GM12801 (cell line): ENCODE data around the gene ETV3.

Experiments used
- TF ChIP-seq, protein P1 (sequence below): IDR thresholded peaks from one replicate; pipeline ENCODE4 v1.5.1; 2011; ENCODE audit warnings: control low read depth; ENCODE audit not compliant: insufficient read length; ENCODE audit errors: extremely low read depth

Gene ETV3

GRCh38 chr1:157113631-157114030, 24.6 kb downstream of the ETV3 start:
- TF ChIP-seq, protein P1, sequence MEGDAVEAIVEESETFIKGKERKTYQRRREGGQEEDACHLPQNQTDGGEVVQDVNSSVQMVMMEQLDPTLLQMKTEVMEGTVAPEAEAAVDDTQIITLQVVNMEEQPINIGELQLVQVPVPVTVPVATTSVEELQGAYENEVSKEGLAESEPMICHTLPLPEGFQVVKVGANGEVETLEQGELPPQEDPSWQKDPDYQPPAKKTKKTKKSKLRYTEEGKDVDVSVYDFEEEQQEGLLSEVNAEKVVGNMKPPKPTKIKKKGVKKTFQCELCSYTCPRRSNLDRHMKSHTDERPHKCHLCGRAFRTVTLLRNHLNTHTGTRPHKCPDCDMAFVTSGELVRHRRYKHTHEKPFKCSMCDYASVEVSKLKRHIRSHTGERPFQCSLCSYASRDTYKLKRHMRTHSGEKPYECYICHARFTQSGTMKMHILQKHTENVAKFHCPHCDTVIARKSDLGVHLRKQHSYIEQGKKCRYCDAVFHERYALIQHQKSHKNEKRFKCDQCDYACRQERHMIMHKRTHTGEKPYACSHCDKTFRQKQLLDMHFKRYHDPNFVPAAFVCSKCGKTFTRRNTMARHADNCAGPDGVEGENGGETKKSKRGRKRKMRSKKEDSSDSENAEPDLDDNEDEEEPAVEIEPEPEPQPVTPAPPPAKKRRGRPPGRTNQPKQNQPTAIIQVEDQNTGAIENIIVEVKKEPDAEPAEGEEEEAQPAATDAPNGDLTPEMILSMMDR = no peak

DNA sequence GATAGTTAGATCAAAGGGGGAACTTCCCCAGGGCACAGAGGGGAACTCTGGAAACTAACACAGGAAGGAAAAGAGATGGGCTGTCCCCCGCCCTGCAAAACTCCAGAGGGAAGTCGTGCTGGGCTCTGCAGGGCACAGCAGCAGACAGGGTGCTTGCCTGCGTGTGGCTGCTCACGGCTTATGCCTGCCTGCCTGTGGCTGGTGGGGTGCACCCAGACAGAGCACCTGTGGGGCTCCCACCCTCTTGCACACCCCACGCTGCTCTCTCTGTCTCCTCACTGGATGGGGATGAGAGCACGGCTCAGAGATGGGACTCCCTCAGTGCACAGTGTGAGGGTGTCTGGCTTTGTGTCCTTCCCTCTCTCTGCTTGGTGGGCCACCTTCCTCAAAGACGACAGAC, 25.1 kb downstream of the ETV3 start:
- TF ChIP-seq, protein P1 = no peak

DNA sequence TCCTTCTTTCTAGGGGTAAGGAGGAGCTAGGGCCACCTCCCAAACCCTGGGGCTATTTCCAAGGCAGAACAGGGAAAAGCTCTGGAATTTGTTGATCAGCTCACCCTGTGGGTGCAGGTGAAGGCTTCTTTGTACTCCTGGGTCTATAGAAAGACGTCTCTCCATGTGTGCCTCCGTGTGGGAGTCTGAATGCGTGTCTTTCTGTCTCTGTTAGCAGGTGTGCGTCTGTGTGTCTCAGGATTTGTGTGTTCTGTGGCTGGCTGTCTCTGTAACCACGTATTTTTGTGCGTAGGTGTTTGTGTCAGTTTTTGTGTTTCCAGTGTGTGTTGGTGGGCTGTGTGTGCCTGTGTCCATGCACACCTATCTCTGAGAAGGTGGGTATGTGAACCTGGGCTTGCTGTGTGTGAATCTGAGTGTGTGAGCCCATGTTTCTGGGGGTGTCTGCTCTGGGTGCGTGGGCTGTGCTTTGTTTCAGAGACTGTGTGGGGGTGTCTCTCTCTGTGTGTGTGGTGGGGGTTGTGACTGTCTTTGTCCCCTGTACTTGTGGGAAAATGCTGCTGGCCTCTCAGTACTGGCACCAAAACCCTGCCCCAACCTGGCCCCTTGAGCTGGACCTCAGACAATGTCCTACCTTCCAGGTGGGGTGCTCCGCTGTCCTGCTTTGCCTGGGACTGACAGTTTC, 25.9 kb downstream of the ETV3 start:
- TF ChIP-seq, protein P1 = no peak

- TF ChIP-seq, protein P1 = no peak
Observed at GRCh38 chr1:157111396-157112165, 26.6 kb downstream of the ETV3 start.

DNA sequence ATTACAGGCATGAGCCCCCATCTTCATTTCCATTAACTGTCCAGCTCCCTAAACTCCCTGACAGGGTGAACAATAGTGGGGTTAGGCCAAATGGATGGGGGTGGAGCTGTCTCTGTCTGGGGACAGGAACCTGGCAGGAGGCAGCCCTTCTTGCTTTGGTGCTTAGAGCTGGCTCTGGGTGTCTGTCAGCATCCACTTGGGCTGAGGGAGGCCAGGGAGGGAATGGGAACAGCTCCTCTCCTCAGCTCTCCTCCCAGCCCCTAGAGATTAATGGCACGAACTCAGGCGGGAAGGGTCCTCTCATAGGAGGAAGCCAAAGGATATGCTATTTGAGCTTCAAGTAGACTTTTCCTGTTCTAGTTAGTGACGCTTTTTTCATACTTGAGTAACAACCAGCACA, 27.5 kb downstream of the ETV3 start:
- TF ChIP-seq, protein P1 = no peak

DNA sequence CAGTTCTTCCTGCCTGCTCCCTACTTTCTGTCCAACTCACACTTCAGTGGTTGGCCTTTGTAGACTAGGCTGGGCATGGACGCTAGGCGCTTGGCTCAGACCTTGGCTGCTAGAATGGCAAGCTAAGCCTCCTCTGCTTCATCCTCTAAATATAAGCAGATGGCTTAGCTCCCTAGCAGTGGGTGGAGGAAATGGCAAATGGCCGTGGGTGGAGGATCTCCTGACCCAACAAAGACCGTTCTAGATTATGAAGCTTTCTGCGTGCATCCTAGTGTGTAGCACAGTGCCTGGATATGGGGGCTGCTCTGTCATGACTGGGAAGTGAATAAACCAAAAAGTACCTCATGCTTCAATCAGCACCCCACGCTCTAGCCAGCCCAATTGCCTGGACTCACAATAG, 28.2 kb downstream of the ETV3 start:
- TF ChIP-seq, protein P1 = no peak

DNA sequence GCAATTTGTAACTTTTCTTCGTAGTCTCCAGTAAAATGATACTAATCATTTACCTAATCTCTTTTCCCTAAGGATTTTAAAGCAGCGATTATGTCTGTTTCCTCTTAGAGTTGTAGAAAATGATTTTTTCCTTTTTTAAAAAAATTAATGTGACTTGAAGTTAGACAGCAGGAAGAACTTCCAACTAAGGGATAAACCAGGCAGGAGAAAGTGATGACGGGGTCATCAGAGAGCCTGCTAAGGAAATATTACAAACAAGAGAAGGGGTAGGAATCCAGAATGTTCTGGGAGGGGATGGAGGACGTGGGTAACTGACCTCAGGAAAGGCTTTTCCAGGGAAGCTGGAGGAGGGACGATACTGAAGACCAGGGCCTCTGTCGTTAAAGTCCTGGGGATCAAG, 29.7 kb downstream of the ETV3 start:
- TF ChIP-seq, protein P1 = no peak
